H9 (cell line): Measurements from ENCODE around the gene TLR3. TPM values are rescaled to one million over a fixed set of nuclear protein-coding genes. Genes with fewer than 3 reads are reported as not detected.

Source experiments
- DNase-seq: peaks from one replicate; pipeline ENCODE4 v3.0.0-alpha.2; 2017
- H2AFZ ChIP-seq: one replicate; pipeline ENCODE4 v1.6.1; 2013; ENCODE audit warnings: mild to moderate bottlenecking, low read length, control low read depth, moderate library complexity
- H2AK5ac ChIP-seq: 2 replicates; pipeline ENCODE4 v1.6.1; 2013; ENCODE audit warnings: low read length, control low read depth, mixed read lengths; ENCODE audit not compliant: insufficient read length
- H2BK120ac ChIP-seq: one replicate; pipeline ENCODE4 v1.6.1; 2013; ENCODE audit warnings: low read depth, mild to moderate bottlenecking, low read length, control low read depth, inconsistent platforms; ENCODE audit not compliant: poor library complexity, severe bottlenecking
- H2BK12ac ChIP-seq: 2 replicates; pipeline ENCODE4 v1.6.1; 2013; ENCODE audit warnings: low read length, control low read depth, mixed read lengths, low read depth; ENCODE audit not compliant: insufficient read length
- H2BK15ac ChIP-seq: 2 replicates; pipeline ENCODE4 v1.6.1; 2013; ENCODE audit warnings: low read depth, low read length, control low read depth
- H2BK20ac ChIP-seq: one replicate; pipeline ENCODE4 v1.6.1; 2013; ENCODE audit warnings: low read depth, mild to moderate bottlenecking, low read length, control low read depth, inconsistent platforms; ENCODE audit not compliant: poor library complexity, severe bottlenecking
- H2BK5ac ChIP-seq: 2 replicates; pipeline ENCODE4 v1.6.1; 2013; ENCODE audit warnings: low read length, control low read depth, mixed read lengths; ENCODE audit not compliant: insufficient read length
- H3K14ac ChIP-seq: 2 replicates; pipeline ENCODE4 v1.6.1; 2013; ENCODE audit warnings: low read length, control low read depth; ENCODE audit not compliant: insufficient read depth
- H3K18ac ChIP-seq: 2 replicates; pipeline ENCODE4 v1.6.1; 2013; ENCODE audit warnings: low read depth, mild to moderate bottlenecking, mixed read lengths, low read length, control low read depth; ENCODE audit not compliant: insufficient read length
- H3K23ac ChIP-seq: 2 replicates; pipeline ENCODE4 v1.6.1; 2013; ENCODE audit warnings: low read length, control low read depth, mixed read lengths, low read depth; ENCODE audit not compliant: insufficient read length
- H3K23me2 ChIP-seq: 2 replicates; pipeline ENCODE4 v1.6.1; 2013; ENCODE audit warnings: low read depth, mild to moderate bottlenecking, mixed read lengths, low read length, control low read depth; ENCODE audit not compliant: insufficient read length, poor library complexity, severe bottlenecking
- H3K27ac ChIP-seq: 2 replicates; pipeline ENCODE4 v1.5.1; 2013; ENCODE audit warnings: low read length, control low read depth, mixed read lengths, low read depth; ENCODE audit not compliant: insufficient read length
- H3K27me3 ChIP-seq: 2 replicates; pipeline ENCODE4 v1.6.1; 2013; ENCODE audit warnings: low read length, control low read depth, inconsistent platforms; ENCODE audit not compliant: insufficient read depth
- H3K4ac ChIP-seq: 2 replicates; pipeline ENCODE4 v1.6.1; 2013; ENCODE audit warnings: low read depth, mild to moderate bottlenecking, control low read depth, inconsistent platforms, low read length, moderate library complexity
- H3K4me1 ChIP-seq: 2 replicates; pipeline ENCODE4 v1.6.1; 2013; ENCODE audit warnings: low read length, control low read depth, inconsistent platforms; ENCODE audit not compliant: insufficient read depth
- H3K4me2 ChIP-seq: 2 replicates; pipeline ENCODE4 v1.6.1; 2013; ENCODE audit warnings: low read length, control low read depth, mixed read lengths; ENCODE audit not compliant: insufficient read length, insufficient read depth
- H3K56ac ChIP-seq: 2 replicates; pipeline ENCODE4 v1.6.1; 2013; ENCODE audit warnings: low read depth, mild to moderate bottlenecking, mixed read lengths, low read length, control low read depth; ENCODE audit not compliant: insufficient read length
- H3K79me1 ChIP-seq: 2 replicates; pipeline ENCODE4 v1.6.1; 2013; ENCODE audit warnings: low read depth, mild to moderate bottlenecking, moderate library complexity, low read length, control low read depth, inconsistent platforms; ENCODE audit not compliant: insufficient read depth, poor library complexity, severe bottlenecking
- H3K79me2 ChIP-seq: 2 replicates; pipeline ENCODE4 v1.6.1; 2013; ENCODE audit warnings: low read length, control low read depth, inconsistent platforms; ENCODE audit not compliant: insufficient read depth
- H3K9ac ChIP-seq: 2 replicates; pipeline ENCODE4 v1.6.1; 2013; ENCODE audit warnings: low read length, control low read depth, mixed read lengths; ENCODE audit not compliant: insufficient read length; ENCODE audit errors: extremely low read depth
- H3K9me3 ChIP-seq: one replicate; pipeline ENCODE4 v1.6.1; 2013; ENCODE audit warnings: low read depth, low read length, inconsistent platforms; ENCODE audit not compliant: control insufficient read depth
- H3T11ph ChIP-seq: one replicate; pipeline ENCODE4 v1.6.1; 2013; ENCODE audit warnings: mild to moderate bottlenecking, low read length, control low read depth, inconsistent platforms
- H4K20me1 ChIP-seq: one replicate; pipeline ENCODE4 v1.6.1; 2013; ENCODE audit not compliant: control insufficient read depth, insufficient read length, insufficient read depth
- H4K5ac ChIP-seq: 2 replicates; pipeline ENCODE4 v1.6.1; 2013; ENCODE audit warnings: low read depth, mild to moderate bottlenecking, mixed read lengths, low read length, control low read depth; ENCODE audit not compliant: insufficient read length
- H4K8ac ChIP-seq: replicated peaks from 2 replicates; pipeline ENCODE4 v1.6.1; 2013; ENCODE audit warnings: low read length, control low read depth, mixed read lengths, low read depth; ENCODE audit not compliant: insufficient read length
- H4K91ac ChIP-seq: 2 replicates; pipeline ENCODE4 v1.6.1; 2013; ENCODE audit warnings: low read depth, mild to moderate bottlenecking, moderate library complexity, mixed read lengths, low read length, control low read depth; ENCODE audit not compliant: insufficient read length
- H3K27ac Mint-ChIP-seq, 3 experiments: 2 replicates in 2 of 3; 3 replicates in 1 of 3; pipeline ENCODE4 v1.8.0; 2020 to 2021; ENCODE audit warnings: mixed read lengths in 3 of 3, mild to moderate bottlenecking in 1 of 3, moderate library complexity in 1 of 3
- H3K27me3 Mint-ChIP-seq: 2 replicates; pipeline ENCODE4 v1.8.0; 2021; ENCODE audit warnings: low read depth, mild to moderate bottlenecking, moderate library complexity, mixed read lengths
- H3K36me3 Mint-ChIP-seq, 3 experiments: 2 replicates in 2 of 3; 3 replicates in 1 of 3; pipeline ENCODE4 v1.8.0; 2020 to 2021; ENCODE audit warnings: low read depth in 3 of 3, mixed read lengths in 3 of 3; ENCODE audit not compliant: insufficient read depth in 1 of 3
- H3K4me1 Mint-ChIP-seq, 2 experiments: 2 replicates each; pipeline ENCODE4 v1.8.0; 2020; ENCODE audit warnings: mixed read lengths in 2 of 2
- H3K4me3 Mint-ChIP-seq, 2 experiments: 2 replicates in 1 of 2; 3 replicates in 1 of 2; pipeline ENCODE4 v1.8.0; 2020 to 2021; ENCODE audit warnings: mild to moderate bottlenecking in 2 of 2, mixed read lengths in 2 of 2, moderate library complexity in 1 of 2
- H3K9me3 Mint-ChIP-seq, 2 experiments: 2 replicates in 1 of 2; 3 replicates in 1 of 2; pipeline ENCODE4 v1.8.0; 2020; ENCODE audit warnings: mild to moderate bottlenecking in 2 of 2, mixed read lengths in 2 of 2, moderate library complexity in 1 of 2
- WGBS: extraction: QIAGEN DNeasy Blood & Tissue Kit; methylation state at CpG from one replicate; pipeline ENCODE4 v1.1.7; 2013; ENCODE audit warnings: missing lambda C conversion rate, low lambda C conversion rate, mixed read lengths; ENCODE audit not compliant: insufficient read length; ENCODE audit errors: extremely low coverage; 5-methylcytosine and 5-hydroxymethylcytosine counted together
- total RNA-seq: library from RNA; stranded (reverse); gene quantifications from 2 replicates; pipeline ENCODE4 v1.2.1, GENCODE V29; 2021
- TF ChIP-seq, protein P1 (sequence below): fragments of 200-600 bp; sonication (generic); conservative IDR thresholded peaks from 3 replicates; pipeline ENCODE4 v1.8.0; 2021; ENCODE audit warnings: antibody characterized with exemption, mild to moderate bottlenecking

The TLR3 gene
- total RNA-seq, 1 experiment from 2014 or later, result 0.92 TPM

GRCh38 chr4:186132577-186133242 is 63.8 kb downstream of the TLR3 start:
- H3K27me3 ChIP-seq, result no peaks in the 10 kb centered on the region
- TF ChIP-seq, protein P1, sequence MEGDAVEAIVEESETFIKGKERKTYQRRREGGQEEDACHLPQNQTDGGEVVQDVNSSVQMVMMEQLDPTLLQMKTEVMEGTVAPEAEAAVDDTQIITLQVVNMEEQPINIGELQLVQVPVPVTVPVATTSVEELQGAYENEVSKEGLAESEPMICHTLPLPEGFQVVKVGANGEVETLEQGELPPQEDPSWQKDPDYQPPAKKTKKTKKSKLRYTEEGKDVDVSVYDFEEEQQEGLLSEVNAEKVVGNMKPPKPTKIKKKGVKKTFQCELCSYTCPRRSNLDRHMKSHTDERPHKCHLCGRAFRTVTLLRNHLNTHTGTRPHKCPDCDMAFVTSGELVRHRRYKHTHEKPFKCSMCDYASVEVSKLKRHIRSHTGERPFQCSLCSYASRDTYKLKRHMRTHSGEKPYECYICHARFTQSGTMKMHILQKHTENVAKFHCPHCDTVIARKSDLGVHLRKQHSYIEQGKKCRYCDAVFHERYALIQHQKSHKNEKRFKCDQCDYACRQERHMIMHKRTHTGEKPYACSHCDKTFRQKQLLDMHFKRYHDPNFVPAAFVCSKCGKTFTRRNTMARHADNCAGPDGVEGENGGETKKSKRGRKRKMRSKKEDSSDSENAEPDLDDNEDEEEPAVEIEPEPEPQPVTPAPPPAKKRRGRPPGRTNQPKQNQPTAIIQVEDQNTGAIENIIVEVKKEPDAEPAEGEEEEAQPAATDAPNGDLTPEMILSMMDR, result peak; percentile 67
- no peaks in the 10 kb centered on the region for H3K79me1 ChIP-seq
- H3K14ac ChIP-seq, result no peak overlapping the region
- no peak overlapping the region for H2AK5ac ChIP-seq
- Mint-ChIP-seq H3K4me3 (no peak overlapping the region), H3K9me3 (no peaks in the 10 kb centered on the region), H3K4me1 (peaks cover 29% of the 10 kb centered on the region in 2 experiments), H3K27ac (peak overlapping the region in 2 of 3 experiments; percentile 38 to 53; a peak in 1 of 7 replicates), H3K36me3 (no peaks in the 10 kb centered on the region), H3K27me3 (no peaks in the 10 kb centered on the region)
- no peak overlapping the region for H3K4me2 ChIP-seq
- no peak overlapping the region for H4K8ac ChIP-seq
- WGBS, result no CpG with 5 or more reads among the region's 4 CpGs
- no peak overlapping the region for H3K27ac ChIP-seq
- H2BK20ac ChIP-seq, result no peak overlapping the region
- H3T11ph ChIP-seq, result no peak overlapping the region
- H2BK5ac ChIP-seq, result no peak overlapping the region
- H3K9me3 ChIP-seq, result no peaks in the 10 kb centered on the region
- DNase-seq, result peak; percentile 66
- no peak overlapping the region for H2BK15ac ChIP-seq
- H3K23ac ChIP-seq, result no peak overlapping the region
- no peak overlapping the region for H3K4ac ChIP-seq
- H3K9ac ChIP-seq, result no peak overlapping the region
- H3K4me1 ChIP-seq, result peaks cover 4% of the 10 kb centered on the region; the same call in 1 of the 2 replicates
- H2BK12ac ChIP-seq, result no peak overlapping the region
- no peak overlapping the region for H2AFZ ChIP-seq
- no peaks in the 10 kb centered on the region for H3K23me2 ChIP-seq
- no peaks in the 10 kb centered on the region for H3K79me2 ChIP-seq
- H4K91ac ChIP-seq, result no peak overlapping the region
- no peak overlapping the region for H3K18ac ChIP-seq
- no peak overlapping the region for H2BK120ac ChIP-seq
- no peaks in the 10 kb centered on the region for H4K20me1 ChIP-seq
- H4K5ac ChIP-seq, result no peak overlapping the region
- H3K56ac ChIP-seq, result no peak overlapping the region
